Stromal cell of bone marrow (primary cell): Measurements from ENCODE around the gene ZNF436.
"Not testable (repeated sequence)": the region's sequence is repeated elsewhere in the genome, so short reads cannot be mapped to it uniquely, and the experiment has no call there.

Experiments
- DNase-seq: peaks from one replicate; pipeline ENCODE4 v3.0.0-alpha.2; 2012; ENCODE audit warnings: low read depth

The ZNF436 gene

GRCh38 chr1:23392125-23392855, 22.7 kb upstream of the ZNF436 start:
- DNase-seq = no peak

GRCh38 chr1:23389837-23390321, 20.2 kb upstream of the ZNF436 start:
- DNase-seq = no peak

- DNase-seq = no peak
Observed at GRCh38 chr1:23387494-23387893, 17.9 kb upstream of the ZNF436 start.

GRCh38 chr1:23385119-23385621, 15.5 kb upstream of the ZNF436 start:
- DNase-seq = no peak

GRCh38 chr1:23384312-23385058, 14.8 kb upstream of the ZNF436 start:
- no peak for DNase-seq

- DNase-seq = no peak
Observed at GRCh38 chr1:23383577-23384311, 14.1 kb upstream of the ZNF436 start.

GRCh38 chr1:23381233-23381885, 11.7 kb upstream of the ZNF436 start:
- DNase-seq = no peak

GRCh38 chr1:23380719-23381118, 11.1 kb upstream of the ZNF436 start:
- no peak for DNase-seq

- not testable (repeated sequence) for DNase-seq
Observed at GRCh38 chr1:23380236-23380635, 10.6 kb upstream of the ZNF436 start.

- DNase-seq = peak; percentile 61
Observed at GRCh38 chr1:23376890-23377811, 7.5 kb upstream of the ZNF436 start.

- not testable (repeated sequence) for DNase-seq
Observed at GRCh38 chr1:23374079-23374735, 4.6 kb upstream of the ZNF436 start.

GRCh38 chr1:23371987-23372880, 2.6 kb upstream of the ZNF436 start:
- no peak for DNase-seq

GRCh38 chr1:23370709-23371584, 1.3 kb upstream of the ZNF436 start:
- DNase-seq = no peak

GRCh38 chr1:23370330-23370708, 683 bp upstream of the ZNF436 start:
- DNase-seq = no peak

- peak; percentile 81 for DNase-seq
Observed at GRCh38 chr1:23368562-23369334, 888 bp downstream of the ZNF436 start.

- peak; percentile 98 for DNase-seq
Observed at GRCh38 chr1:23367791-23368561, 1.7 kb downstream of the ZNF436 start.

GRCh38 chr1:23367451-23367790, 2.2 kb downstream of the ZNF436 start:
- DNase-seq = no peak
